ENCODE results near the gene CREB5.

Gene CREB5

GRCh38 chr7:28804990-28805389 is 392.7 kb downstream of the CREB5 start:
- no peaks in the 10 kb centered on the region for H3K9me3 ChIP-seq (ENCODE audit: insufficient read depth, low read depth, low read length)
- 78% methylated on average over 4 of the region's 4 CpGs for WGBS
- H3K4me1 ChIP-seq (ENCODE audit: insufficient read depth, low read length) = peaks cover 5% of the 10 kb centered on the region; the same call in 1 of the 2 replicates
- no peak overlapping the region for H3K27ac ChIP-seq (ENCODE audit: low read depth, low read length)
- no peaks in the 10 kb centered on the region for H3K36me3 ChIP-seq (ENCODE audit: insufficient read depth, low read length)
- H3K9ac ChIP-seq (ENCODE audit: low read depth, low read length) = no peak overlapping the region
- H3K4me3 ChIP-seq (ENCODE audit: low read length) = no peak overlapping the region
- H3K27me3 ChIP-seq (ENCODE audit: insufficient read depth, low read length) = no peaks in the 10 kb centered on the region

GRCh38 chr7:28806841-28807240 is 394.5 kb downstream of the CREB5 start:
- Histone ChIP-seq H3K27me3 (ENCODE audit: insufficient read depth, low read length) (no peaks in the 10 kb centered on the region), H3K9ac (ENCODE audit: low read depth, low read length) (no peak overlapping the region), H3K4me1 (ENCODE audit: insufficient read depth, low read length) (peaks cover 5% of the 10 kb centered on the region; the same call in 1 of the 2 replicates), H3K9me3 (ENCODE audit: insufficient read depth, low read depth, low read length) (no peaks in the 10 kb centered on the region), H3K36me3 (ENCODE audit: insufficient read depth, low read length) (no peaks in the 10 kb centered on the region), H3K4me3 (ENCODE audit: low read length) (no peak overlapping the region), H3K27ac (ENCODE audit: low read depth, low read length) (no peak overlapping the region)
- WGBS = 93% methylated on average over 7 of the region's 7 CpGs

GRCh38 chr7:28807396-28807994 is 395.2 kb downstream of the CREB5 start:
- no peak overlapping the region for H3K9ac ChIP-seq (ENCODE audit: low read depth, low read length)
- WGBS = 97% methylated on average over 6 of the region's 6 CpGs
- H3K27me3 ChIP-seq (ENCODE audit: insufficient read depth, low read length) = no peaks in the 10 kb centered on the region
- no peaks in the 10 kb centered on the region for H3K9me3 ChIP-seq (ENCODE audit: insufficient read depth, low read depth, low read length)
- H3K36me3 ChIP-seq (ENCODE audit: insufficient read depth, low read length) = no peaks in the 10 kb centered on the region
- no peak overlapping the region for H3K27ac ChIP-seq (ENCODE audit: low read depth, low read length)
- peaks cover 5% of the 10 kb centered on the region; the same call in 1 of the 2 replicates for H3K4me1 ChIP-seq (ENCODE audit: insufficient read depth, low read length)
- no peak overlapping the region for H3K4me3 ChIP-seq (ENCODE audit: low read length)

GRCh38 chr7:28808796-28809533 is 396.6 kb downstream of the CREB5 start:
- Histone ChIP-seq H3K27me3 (ENCODE audit: insufficient read depth, low read length) (no peaks in the 10 kb centered on the region), H3K4me3 (ENCODE audit: low read length) (no peak overlapping the region), H3K9ac (ENCODE audit: low read depth, low read length) (no peak overlapping the region), H3K27ac (ENCODE audit: low read depth, low read length) (no peak overlapping the region), H3K4me1 (ENCODE audit: insufficient read depth, low read length) (peaks cover 5% of the 10 kb centered on the region; the same call in 1 of the 2 replicates), H3K9me3 (ENCODE audit: insufficient read depth, low read depth, low read length) (no peaks in the 10 kb centered on the region), H3K36me3 (ENCODE audit: insufficient read depth, low read length) (no peaks in the 10 kb centered on the region)
- WGBS = 90% methylated on average over 21 of the region's 23 CpGs

- Histone ChIP-seq H3K36me3 (ENCODE audit: insufficient read depth, low read length) (no peaks in the 10 kb centered on the region), H3K27me3 (ENCODE audit: insufficient read depth, low read length) (no peaks in the 10 kb centered on the region), H3K9me3 (ENCODE audit: insufficient read depth, low read depth, low read length) (no peaks in the 10 kb centered on the region), H3K4me3 (ENCODE audit: low read length) (no peak overlapping the region), H3K4me1 (ENCODE audit: insufficient read depth, low read length) (peaks cover 5% of the 10 kb centered on the region; the same call in 1 of the 2 replicates), H3K9ac (ENCODE audit: low read depth, low read length) (no peak overlapping the region), H3K27ac (ENCODE audit: low read depth, low read length) (no peak overlapping the region)
- WGBS = no CpG with 5 or more reads among the region's 3 CpGs
Observed at GRCh38 chr7:28811008-28811407, 398.7 kb downstream of the CREB5 start.

GRCh38 chr7:28811701-28812430 is 399.5 kb downstream of the CREB5 start:
- no peaks in the 10 kb centered on the region for H3K9me3 ChIP-seq (ENCODE audit: insufficient read depth, low read depth, low read length)
- H3K4me1 ChIP-seq (ENCODE audit: insufficient read depth, low read length) = peaks cover under 1% of the 10 kb centered on the region; the same call in 1 of the 2 replicates
- WGBS = 95% methylated on average over 5 of the region's 5 CpGs
- no peak overlapping the region for H3K4me3 ChIP-seq (ENCODE audit: low read length)
- H3K27ac ChIP-seq (ENCODE audit: low read depth, low read length) = no peak overlapping the region
- H3K9ac ChIP-seq (ENCODE audit: low read depth, low read length) = no peak overlapping the region
- H3K36me3 ChIP-seq (ENCODE audit: insufficient read depth, low read length) = no peaks in the 10 kb centered on the region
- no peaks in the 10 kb centered on the region for H3K27me3 ChIP-seq (ENCODE audit: insufficient read depth, low read length)

GRCh38 chr7:28812616-28813015 is 400.3 kb downstream of the CREB5 start:
- H3K27me3 ChIP-seq (ENCODE audit: insufficient read depth, low read length) = no peaks in the 10 kb centered on the region
- no peak overlapping the region for H3K27ac ChIP-seq (ENCODE audit: low read depth, low read length)
- 100% methylated on average over 3 of the region's 3 CpGs for WGBS
- no peaks in the 10 kb centered on the region for H3K9me3 ChIP-seq (ENCODE audit: insufficient read depth, low read depth, low read length)
- no peak overlapping the region for H3K9ac ChIP-seq (ENCODE audit: low read depth, low read length)
- no peak overlapping the region for H3K4me3 ChIP-seq (ENCODE audit: low read length)
- H3K4me1 ChIP-seq (ENCODE audit: insufficient read depth, low read length) = no peaks in the 10 kb centered on the region
- H3K36me3 ChIP-seq (ENCODE audit: insufficient read depth, low read length) = no peaks in the 10 kb centered on the region

GRCh38 chr7:28813243-28813962 is 401.1 kb downstream of the CREB5 start:
- no peak overlapping the region for H3K4me3 ChIP-seq (ENCODE audit: low read length)
- H3K9ac ChIP-seq (ENCODE audit: low read depth, low read length) = no peak overlapping the region
- no peak overlapping the region for H3K27ac ChIP-seq (ENCODE audit: low read depth, low read length)
- H3K9me3 ChIP-seq (ENCODE audit: insufficient read depth, low read depth, low read length) = no peaks in the 10 kb centered on the region
- 93% methylated on average over 6 of the region's 6 CpGs for WGBS
- no peaks in the 10 kb centered on the region for H3K36me3 ChIP-seq (ENCODE audit: insufficient read depth, low read length)
- no peaks in the 10 kb centered on the region for H3K27me3 ChIP-seq (ENCODE audit: insufficient read depth, low read length)
- no peaks in the 10 kb centered on the region for H3K4me1 ChIP-seq (ENCODE audit: insufficient read depth, low read length)

- WGBS = 100% methylated on average over 1 of the region's 1 CpG
- Histone ChIP-seq H3K36me3 (ENCODE audit: insufficient read depth, low read length) (peaks cover 3% of the 10 kb centered on the region; the same call in 1 of the 2 replicates), H3K9me3 (ENCODE audit: insufficient read depth, low read depth, low read length) (no peaks in the 10 kb centered on the region), H3K4me3 (ENCODE audit: low read length) (no peak overlapping the region), H3K27me3 (ENCODE audit: insufficient read depth, low read length) (no peaks in the 10 kb centered on the region), H3K9ac (ENCODE audit: low read depth, low read length) (no peak overlapping the region), H3K27ac (ENCODE audit: low read depth, low read length) (no peak overlapping the region), H3K4me1 (ENCODE audit: insufficient read depth, low read length) (no peaks in the 10 kb centered on the region)
Observed at GRCh38 chr7:28815369-28815927, 403.1 kb downstream of the CREB5 start.

GRCh38 chr7:28815928-28816373 is 403.6 kb downstream of the CREB5 start:
- H3K4me3 ChIP-seq (ENCODE audit: low read length) = no peak overlapping the region
- H3K4me1 ChIP-seq (ENCODE audit: insufficient read depth, low read length) = peaks cover 4% of the 10 kb centered on the region; the same call in 1 of the 2 replicates
- no peak overlapping the region for H3K9ac ChIP-seq (ENCODE audit: low read depth, low read length)
- H3K36me3 ChIP-seq (ENCODE audit: insufficient read depth, low read length) = peaks cover 3% of the 10 kb centered on the region; the same call in 1 of the 2 replicates
- no peak overlapping the region for H3K27ac ChIP-seq (ENCODE audit: low read depth, low read length)
- H3K27me3 ChIP-seq (ENCODE audit: insufficient read depth, low read length) = no peaks in the 10 kb centered on the region
- H3K9me3 ChIP-seq (ENCODE audit: insufficient read depth, low read depth, low read length) = no peaks in the 10 kb centered on the region
- WGBS = no CpG with 5 or more reads among the region's 2 CpGs
